Esophagus mucosa (tissue), 1 donor: ENCODE data around the gene ATAD2B. TPM values are rescaled to one million over a fixed set of nuclear protein-coding genes. Genes with fewer than 3 reads are reported as not detected.

Experiments
- ATAC-seq: fragments of 200-7000 bp; cut with Tn5 transposase; one replicate; pipeline ENCODE4 v1.9.1; 2020
- total RNA-seq: library from RNA; stranded (reverse); gene quantifications from one replicate; pipeline ENCODE4 v1.2.4, GENCODE V29; 2023
- donor health status: DM: yes; HTN: yes; CAD: no.

Gene ATAD2B
- total RNA-seq, 1 donor from 2014 or later: 17.0 TPM

DNA sequence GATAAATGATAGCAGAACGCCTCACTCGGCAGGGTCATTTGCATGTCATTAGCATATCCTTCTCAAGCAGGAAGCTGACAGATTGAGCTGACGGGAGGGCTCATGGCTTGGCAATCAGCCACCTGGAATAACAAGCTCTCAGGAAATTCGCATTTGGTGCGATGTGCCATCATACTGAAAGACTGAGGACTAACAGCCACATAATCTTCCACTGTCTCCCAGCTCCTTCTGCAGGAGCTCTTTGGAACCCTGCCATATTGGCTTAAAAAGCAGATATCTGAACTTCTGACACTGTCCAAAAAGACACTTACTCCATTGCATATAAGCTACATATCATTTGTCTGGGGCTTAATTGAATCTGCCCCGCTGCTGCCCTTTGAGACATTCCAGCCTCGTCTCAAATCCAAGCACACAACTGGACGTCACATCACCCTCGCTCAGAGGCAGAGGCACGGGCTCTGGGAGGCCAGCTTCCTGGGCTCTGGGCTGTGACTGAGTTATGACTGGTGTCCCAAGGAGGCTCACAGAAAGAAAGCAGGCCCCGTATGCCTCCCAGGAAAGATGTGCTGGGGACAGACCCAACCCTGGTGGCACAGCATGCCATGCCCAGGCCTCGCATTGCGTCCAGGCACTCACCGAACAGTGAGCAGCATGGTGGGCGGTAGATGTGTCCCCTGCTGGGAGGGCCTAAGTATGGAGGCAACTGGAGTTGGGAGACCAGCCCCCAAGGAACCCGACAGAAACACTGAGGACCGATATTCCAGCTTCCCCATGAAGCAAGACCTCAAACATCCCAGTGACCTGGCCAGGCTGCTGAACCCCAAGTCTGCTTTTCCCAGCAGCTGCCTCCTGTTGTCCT is 228.0 kb downstream of the ATAD2B start:
- no peak for ATAC-seq

Other genes starting within 250 kb of the ATAD2B start
- 10.4 TPM for gene UBXN2A, start 13.3 kb upstream of the ATAD2B start, total RNA-seq
- not detected for gene MFSD2B, start 83.0 kb upstream of the ATAD2B start, total RNA-seq
- gene WDCP, start 120.3 kb upstream of the ATAD2B start, total RNA-seq: 3.3 TPM
- gene FKBP1B, start 122.6 kb upstream of the ATAD2B start, total RNA-seq: 6.2 TPM
- gene SF3B6, start 149.2 kb upstream of the ATAD2B start, total RNA-seq: 85.7 TPM
- gene TP53I3, start 157.7 kb upstream of the ATAD2B start, total RNA-seq: 102 TPM
- gene PFN4, start 196.2 kb upstream of the ATAD2B start, total RNA-seq: 0.24 TPM
- gene FAM228B, start 196.3 kb upstream of the ATAD2B start, total RNA-seq: 5.7 TPM
- gene FAM228A, start 247.9 kb upstream of the ATAD2B start, total RNA-seq: not detected